Measurements from ENCODE around the gene ITGA3. TPM values are rescaled to one million over a fixed set of nuclear protein-coding genes. Genes with fewer than 3 reads are reported as not detected.

ITGA3 gene
- total and polyA plus RNA-seq, 7 donors, result 15.6 to 85.1 (median 38.4) TPM

DNA sequence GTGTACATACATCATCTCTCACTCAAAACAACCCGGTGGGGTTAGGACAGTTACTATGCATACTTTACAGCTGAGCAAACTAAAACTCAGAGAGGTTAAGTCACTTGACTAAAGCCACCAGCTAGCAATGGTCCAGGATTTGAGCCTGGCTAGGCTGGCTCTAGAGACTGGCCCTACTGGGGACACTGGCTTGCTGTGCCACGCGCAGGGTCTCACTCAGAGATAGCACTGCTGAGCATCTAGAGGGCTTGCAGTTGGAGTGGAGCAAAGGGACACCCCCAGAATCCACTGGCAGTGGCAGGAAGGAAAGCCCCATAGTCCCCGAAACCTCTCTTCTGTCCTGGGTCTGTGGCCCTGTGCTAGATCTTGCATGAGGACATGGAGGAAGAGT is 62.9 kb downstream of the ITGA3 start:
- Histone ChIP-seq H3K27ac (no peak overlapping the region), H3K36me3 (no peaks in the 10 kb centered on the region), H3K27me3 (no peaks in the 10 kb centered on the region), H3K4me3 (no peak overlapping the region), H3K9me3 (no peaks in the 10 kb centered on the region), H3K4me1 (peaks cover 0 to 27% (median 19%) of the 10 kb centered on the region in 4 donors)
- 81 to 90% methylated on average over 4 of the region's 4 CpGs for WGBS, 2 donors
- no peak for DNase-seq
- TF ChIP-seq POLR2AphosphoS5 (IDR thresholded peaks at IDR 0.05) (no peak), EP300 (IDR thresholded peaks at IDR 0.05) (no peak), POLR2A (IDR thresholded peaks at IDR 0.05) (no peak)
- TF ChIP-seq, protein P1, sequence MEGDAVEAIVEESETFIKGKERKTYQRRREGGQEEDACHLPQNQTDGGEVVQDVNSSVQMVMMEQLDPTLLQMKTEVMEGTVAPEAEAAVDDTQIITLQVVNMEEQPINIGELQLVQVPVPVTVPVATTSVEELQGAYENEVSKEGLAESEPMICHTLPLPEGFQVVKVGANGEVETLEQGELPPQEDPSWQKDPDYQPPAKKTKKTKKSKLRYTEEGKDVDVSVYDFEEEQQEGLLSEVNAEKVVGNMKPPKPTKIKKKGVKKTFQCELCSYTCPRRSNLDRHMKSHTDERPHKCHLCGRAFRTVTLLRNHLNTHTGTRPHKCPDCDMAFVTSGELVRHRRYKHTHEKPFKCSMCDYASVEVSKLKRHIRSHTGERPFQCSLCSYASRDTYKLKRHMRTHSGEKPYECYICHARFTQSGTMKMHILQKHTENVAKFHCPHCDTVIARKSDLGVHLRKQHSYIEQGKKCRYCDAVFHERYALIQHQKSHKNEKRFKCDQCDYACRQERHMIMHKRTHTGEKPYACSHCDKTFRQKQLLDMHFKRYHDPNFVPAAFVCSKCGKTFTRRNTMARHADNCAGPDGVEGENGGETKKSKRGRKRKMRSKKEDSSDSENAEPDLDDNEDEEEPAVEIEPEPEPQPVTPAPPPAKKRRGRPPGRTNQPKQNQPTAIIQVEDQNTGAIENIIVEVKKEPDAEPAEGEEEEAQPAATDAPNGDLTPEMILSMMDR (IDR thresholded peaks at IDR 0.05), result no peak
- intact Hi-C loops (cut with DNase I), result loop anchor here (5.0 kb wide), 3 partner anchors 43 to 178 kb away; partner anchors contain the start of gene TMEM92

GRCh38 chr17:50120475-50121253 is 64.8 kb downstream of the ITGA3 start:
- Histone ChIP-seq H3K4me1 (peaks cover 0 to 21% (median 15%) of the 10 kb centered on the region in 4 donors), H3K4me3 (no peak overlapping the region), H3K27ac (no peak overlapping the region), H3K9me3 (no peaks in the 10 kb centered on the region), H3K27me3 (no peaks in the 10 kb centered on the region), H3K36me3 (no peaks in the 10 kb centered on the region)
- intact Hi-C loops (cut with DNase I), result no loop called here
- WGBS, 2 donors, result 83 to 92% methylated on average over 7 of the region's 7 CpGs
- no peak for DNase-seq
- TF ChIP-seq EP300 (IDR thresholded peaks at IDR 0.05) (no peak), POLR2AphosphoS5 (IDR thresholded peaks at IDR 0.05) (no peak), POLR2A (IDR thresholded peaks at IDR 0.05) (no peak)
- TF ChIP-seq, protein P1 (IDR thresholded peaks at IDR 0.05), result no peak

GRCh38 chr17:50122945-50123344 is 67.0 kb downstream of the ITGA3 start:
- TF ChIP-seq EP300 (IDR thresholded peaks at IDR 0.05) (no peak), POLR2AphosphoS5 (IDR thresholded peaks at IDR 0.05) (no peak)
- TF ChIP-seq, protein P1 (IDR thresholded peaks at IDR 0.05), result no peak
- no peak for DNase-seq
- 90 to 92% methylated on average over 3 of the region's 3 CpGs for WGBS, 2 donors
- H3K4me1 ChIP-seq, result peaks cover 0 to 9% (median 3%) of the 10 kb centered on the region in 4 donors
- no peaks in the 10 kb centered on the region for H3K9me3 ChIP-seq
- peak overlapping the region in 1 of 4 donors; percentile 3 for H3K27ac ChIP-seq
- H3K36me3 ChIP-seq, result no peaks in the 10 kb centered on the region
- intact Hi-C loops (cut with DNase I), result no loop called here
- H3K27me3 ChIP-seq, result no peaks in the 10 kb centered on the region
- no peak overlapping the region for H3K4me3 ChIP-seq

- TF ChIP-seq EP300 (IDR thresholded peaks at IDR 0.05) (no peak), POLR2A (IDR thresholded peaks at IDR 0.05) (no peak), POLR2AphosphoS5 (IDR thresholded peaks at IDR 0.05) (no peak)
- TF ChIP-seq, protein P1 (IDR thresholded peaks at IDR 0.05), result no peak
- WGBS, 2 donors, result 35 to 66% methylated on average over 12 of the region's 12 CpGs
- peaks cover 0 to 8% (median 0%) of the 10 kb centered on the region in 3 donors for H3K27me3 ChIP-seq
- H3K4me3 ChIP-seq, result no peak overlapping the region
- H3K4me1 ChIP-seq, result peaks cover 0 to 14% (median 7%) of the 10 kb centered on the region in 4 donors
- no peak for DNase-seq
- H3K27ac ChIP-seq, result peak overlapping the region; percentile 3 to 33 (median 12)
- H3K36me3 ChIP-seq, result no peaks in the 10 kb centered on the region
- H3K9me3 ChIP-seq, result no peaks in the 10 kb centered on the region
- intact Hi-C loops (cut with DNase I), result no loop called here
These were observed 67.9 kb downstream of the ITGA3 start for GRCh38 chr17:50123649-50124349.
